ENCODE measurements around the gene TCIRG1.

The TCIRG1 gene

GRCh38 chr11:68096962-68097361 is 58.1 kb downstream of the TCIRG1 start:
- no peak for DNase-seq

GRCh38 chr11:68099057-68099456 is 60.2 kb downstream of the TCIRG1 start:
- no peak for DNase-seq

- no peak for DNase-seq
Measured at GRCh38 chr11:68099474-68100405, 60.9 kb downstream of the TCIRG1 start.

Data from NCI-H1436 treated with DMSO at 0.1 percent for 48 hours (cell line).